COLO829 (cell line): ENCODE data around the gene RAMACL.

Experiments used
- DNase-seq: peaks from one replicate; pipeline ENCODE4 v3.0.0; 2012; ENCODE audit warnings: low spot score

The RAMACL gene

GRCh38 chr6:166573511-166574216 lies 12.8 kb downstream of the RAMACL start:
- no peak for DNase-seq

- DNase-seq: no peak
These were observed 13.9 kb downstream of the RAMACL start for GRCh38 chr6:166572370-166573261.

- DNase-seq: no peak
These were observed 15.4 kb downstream of the RAMACL start for GRCh38 chr6:166570929-166571713.

DNA sequence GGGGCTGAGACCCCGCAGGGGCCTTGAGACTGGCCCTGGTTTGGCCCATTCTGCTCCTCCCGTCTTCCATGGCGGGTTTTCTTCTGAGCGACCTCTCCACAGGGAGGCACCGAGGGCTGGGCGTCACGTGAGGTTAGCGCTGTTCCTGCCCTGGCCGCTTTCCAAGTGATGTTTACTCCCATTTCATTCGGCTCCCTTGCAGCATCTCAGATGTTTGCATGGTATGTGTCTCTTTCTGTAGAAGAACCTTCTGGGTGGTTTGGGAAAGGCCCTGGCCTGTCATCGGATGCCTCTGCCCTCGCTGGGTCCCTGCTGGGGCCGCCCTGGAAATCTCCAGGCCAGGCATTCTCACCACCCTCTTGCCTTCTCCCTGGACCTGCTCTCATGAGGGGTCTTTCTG lies 17.3 kb downstream of the RAMACL start:
- no peak for DNase-seq

GRCh38 chr6:166567813-166568212 lies 18.7 kb downstream of the RAMACL start:
- no peak for DNase-seq

DNA sequence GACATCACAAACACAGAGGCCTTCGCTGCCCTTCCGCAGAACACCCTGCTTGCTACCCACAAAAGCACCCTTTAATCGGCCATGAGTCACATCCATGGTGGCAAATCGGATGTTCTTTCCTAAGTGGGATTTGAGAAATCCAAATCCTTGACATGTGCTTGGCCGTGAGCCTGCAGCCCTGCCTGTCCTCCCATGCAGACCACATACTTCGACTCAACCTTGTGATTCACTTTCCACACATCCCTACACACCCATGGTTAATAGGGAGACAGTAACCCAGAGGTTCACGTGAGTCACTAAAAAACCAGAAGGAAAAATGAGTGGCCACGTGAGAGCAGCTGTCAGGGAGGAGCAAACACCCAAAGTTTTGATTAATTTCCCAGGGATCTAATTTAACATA lies 19.4 kb downstream of the RAMACL start:
- peak; percentile 13 for DNase-seq

DNA sequence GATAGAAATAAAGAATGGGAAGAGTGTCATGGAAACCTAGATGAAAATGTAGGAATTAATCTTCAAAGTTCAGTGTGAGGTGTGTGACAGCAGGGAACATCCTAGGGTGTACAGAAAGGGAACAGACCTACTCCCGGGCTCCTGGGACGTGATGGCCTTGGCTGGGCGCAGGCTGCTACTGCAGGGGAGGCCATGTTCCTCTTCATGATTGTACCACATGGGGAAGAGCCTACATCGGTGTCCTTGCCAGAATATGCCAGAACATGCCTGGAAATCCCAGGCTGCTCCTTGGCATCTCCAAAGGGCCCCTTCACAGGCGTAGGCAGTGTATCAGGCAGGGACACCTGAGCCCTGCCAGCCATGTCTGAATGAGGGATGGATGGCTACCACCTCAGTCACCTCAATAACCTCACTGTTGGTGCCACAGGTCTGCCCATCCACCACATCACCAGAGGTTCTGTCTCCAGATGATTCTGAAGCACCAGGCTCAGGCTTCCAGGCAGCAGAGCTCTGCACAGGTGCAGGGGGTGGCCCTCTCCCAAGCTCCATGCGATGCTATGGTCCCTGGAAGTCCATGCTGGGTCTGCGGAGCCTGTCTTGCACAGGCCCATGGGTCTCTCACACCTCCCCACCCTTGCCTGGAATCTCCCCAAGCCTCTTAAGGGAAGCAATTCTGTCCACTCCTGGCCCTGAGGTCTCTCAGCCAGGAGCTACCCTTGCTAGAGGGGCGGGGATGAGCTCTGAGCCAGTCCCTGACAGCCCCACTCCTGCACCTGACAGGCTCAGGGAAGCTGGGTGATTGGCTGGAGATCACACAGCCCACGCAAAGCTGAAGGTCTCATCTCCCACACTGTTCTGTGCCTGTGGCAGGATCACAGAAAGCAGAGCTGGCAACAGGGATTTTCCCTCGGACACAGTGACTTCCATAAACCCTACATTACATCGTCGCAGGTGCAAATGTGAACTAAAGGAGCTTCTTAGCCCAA lies 20.2 kb downstream of the RAMACL start:
- DNase-seq: no peak

- no peak for DNase-seq
These were observed 21.2 kb downstream of the RAMACL start for GRCh38 chr6:166565084-166565967.

DNA sequence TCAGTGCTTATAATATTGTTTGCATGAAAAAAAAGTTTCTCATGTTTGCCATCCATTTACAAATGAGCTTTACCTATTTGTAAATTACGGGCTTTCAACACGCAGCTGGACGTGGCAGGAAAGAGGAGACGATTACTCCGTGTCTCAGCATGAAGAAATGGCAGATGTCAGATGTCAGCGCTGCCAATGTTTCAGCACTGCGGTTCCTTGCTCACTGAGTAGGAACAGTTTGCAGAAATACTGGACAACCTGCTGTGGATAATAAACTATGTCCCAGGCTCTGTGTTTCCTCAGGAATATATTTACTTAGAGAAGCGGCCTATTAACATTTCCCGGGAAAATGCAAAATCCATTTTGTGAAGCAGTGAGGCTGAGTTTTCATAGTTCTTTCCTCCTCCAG lies 22.7 kb downstream of the RAMACL start:
- DNase-seq: no peak

DNA sequence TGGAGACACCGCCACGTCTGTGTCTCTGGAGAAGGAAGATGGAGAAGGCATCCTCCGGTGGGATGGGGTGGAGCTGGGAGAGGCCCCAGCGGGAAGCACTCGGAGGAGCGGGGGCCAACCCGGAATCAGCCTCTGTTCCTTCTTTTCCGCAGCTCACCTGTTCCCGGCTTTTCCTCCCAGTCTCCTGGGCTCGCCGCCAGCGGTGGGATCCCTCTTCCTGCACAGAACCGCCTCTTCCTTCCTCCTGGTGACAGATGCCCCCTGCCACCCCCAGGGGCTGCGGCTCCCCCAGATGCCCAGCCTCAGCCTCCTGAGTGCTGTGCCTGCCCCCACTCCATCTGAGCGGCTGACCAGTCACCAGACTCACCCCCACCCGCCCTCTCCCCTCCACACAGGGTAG lies 23.3 kb downstream of the RAMACL start:
- no peak for DNase-seq

DNA sequence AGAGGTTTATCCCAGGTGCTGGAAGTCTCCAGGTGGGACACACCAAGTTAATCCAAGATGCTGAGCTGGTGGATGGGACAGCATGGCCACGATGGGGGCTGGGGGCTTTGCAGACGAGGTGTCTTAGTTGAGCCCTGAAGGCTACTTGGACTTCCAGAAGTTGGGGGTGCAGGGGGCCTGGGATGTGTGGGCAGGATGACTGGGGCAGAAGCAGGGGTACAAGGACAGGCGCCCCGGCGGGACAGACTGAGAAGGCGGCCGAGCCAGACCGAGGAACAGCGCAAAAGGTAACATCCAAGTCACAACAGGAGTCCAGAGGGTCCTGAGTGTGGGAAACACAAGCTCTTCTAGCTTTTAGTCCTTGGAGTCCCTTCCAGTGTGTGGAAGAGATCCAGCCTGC lies 23.8 kb downstream of the RAMACL start:
- DNase-seq: no peak

- no peak for DNase-seq
These were observed 24.6 kb downstream of the RAMACL start for GRCh38 chr6:166561771-166562359.

DNA sequence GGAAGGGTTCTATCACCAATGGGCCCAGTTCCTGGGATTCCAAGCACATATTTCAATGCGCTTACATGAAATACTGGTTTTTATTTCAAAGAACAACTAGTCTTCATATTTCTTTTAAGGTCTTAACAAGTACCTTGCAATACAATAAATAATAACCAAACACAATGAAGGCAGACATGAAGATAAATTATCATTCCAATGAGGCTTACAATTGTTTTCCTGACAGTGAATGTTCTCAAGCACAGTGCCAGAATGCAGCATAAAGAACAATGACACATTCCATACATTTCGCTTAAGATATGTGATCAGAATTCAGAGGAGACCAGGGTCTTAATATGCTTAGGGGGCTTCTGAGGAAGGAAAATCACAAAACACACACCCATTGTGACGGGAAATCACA lies 26.3 kb downstream of the RAMACL start:
- no peak for DNase-seq

DNA sequence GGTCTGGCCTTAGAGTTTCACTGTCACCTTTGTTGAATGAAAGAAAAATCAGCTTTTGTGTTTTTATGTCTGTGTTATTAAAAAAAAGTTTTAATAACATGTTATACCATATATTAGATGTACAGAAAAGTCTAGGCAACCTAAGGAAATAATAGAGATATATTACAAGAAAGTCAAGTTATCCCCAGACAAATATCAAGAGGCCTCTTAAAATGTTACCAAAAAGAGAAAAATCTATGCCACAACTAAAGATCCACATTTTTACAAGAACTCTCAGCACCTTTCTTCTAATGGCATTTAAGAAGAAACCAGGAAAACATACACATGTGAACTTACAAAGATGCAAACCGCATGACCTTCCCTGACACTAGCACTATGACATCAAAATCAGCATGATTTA lies 26.8 kb downstream of the RAMACL start:
- DNase-seq: no peak

DNA sequence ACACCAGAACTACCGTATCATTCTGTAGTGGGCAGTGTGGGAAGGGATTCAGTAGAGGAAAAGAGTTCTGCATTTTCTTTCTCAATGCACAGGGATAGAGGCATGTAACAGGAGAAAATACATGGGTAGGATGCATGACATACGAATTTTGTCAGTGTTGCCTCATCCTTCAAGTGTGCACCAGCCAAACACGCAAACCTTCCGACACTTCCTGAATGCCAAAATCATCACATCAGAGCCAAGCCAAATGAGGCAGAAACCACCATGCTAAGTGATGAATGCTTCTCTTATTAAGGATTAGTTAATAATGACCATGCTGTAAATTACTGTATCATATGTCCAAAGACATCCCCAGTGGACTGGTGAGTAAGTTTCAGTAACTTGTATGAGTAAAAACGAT lies 27.3 kb downstream of the RAMACL start:
- DNase-seq: no peak

- DNase-seq: no peak
These were observed 28.1 kb downstream of the RAMACL start for GRCh38 chr6:166558156-166559005.

- peak; percentile 78 for DNase-seq
These were observed 29.6 kb downstream of the RAMACL start for GRCh38 chr6:166556863-166557322.

DNA sequence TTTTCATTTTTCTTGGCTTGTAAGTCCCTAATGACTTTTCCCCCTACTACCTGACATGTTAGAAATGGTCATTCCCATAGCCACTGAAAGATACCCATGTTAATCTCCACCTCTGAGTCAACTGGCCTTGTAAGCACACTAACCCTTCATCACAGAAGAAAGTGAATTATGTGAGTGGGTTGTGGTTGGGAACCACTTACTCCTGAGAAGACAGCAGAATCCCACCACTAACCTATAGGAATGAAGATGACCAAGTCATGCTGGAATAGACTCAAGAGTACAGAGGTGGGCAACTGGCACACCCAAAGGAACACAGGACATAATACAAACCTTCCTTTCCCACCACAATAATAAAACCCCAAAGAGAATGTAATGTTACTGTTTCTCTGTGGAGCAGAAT lies 30.1 kb downstream of the RAMACL start:
- DNase-seq: no peak

GRCh38 chr6:166555086-166555485 lies 31.4 kb downstream of the RAMACL start:
- DNase-seq: no peak
